ENCODE data around the gene ATOH7. TPM values are rescaled to one million over a fixed set of nuclear protein-coding genes. Genes with fewer than 3 reads are reported as not detected.

Gene ATOH7
- total and polyA plus RNA-seq, 2 of the 4 experiments (the other 2 are of a cell fraction), result 0.05 TPM; not detected in 1

- no peak overlapping the region for H2AFZ ChIP-seq (replicated peaks; ENCODE audit: low read length, poor library complexity)
- no peaks in the 10 kb centered on the region for H3K9me1 ChIP-seq (ENCODE audit: insufficient read depth, low read length)
- H3K9ac ChIP-seq (ENCODE audit: low read depth, low read length), result no peak overlapping the region
- WGBS, 2 experiments (ENCODE audit: extremely low coverage in 2 of 2, insufficient read length in 1 of 2), result no CpG with 5 or more reads among the region's 3 CpGs
- TF ChIP-seq, protein P1, sequence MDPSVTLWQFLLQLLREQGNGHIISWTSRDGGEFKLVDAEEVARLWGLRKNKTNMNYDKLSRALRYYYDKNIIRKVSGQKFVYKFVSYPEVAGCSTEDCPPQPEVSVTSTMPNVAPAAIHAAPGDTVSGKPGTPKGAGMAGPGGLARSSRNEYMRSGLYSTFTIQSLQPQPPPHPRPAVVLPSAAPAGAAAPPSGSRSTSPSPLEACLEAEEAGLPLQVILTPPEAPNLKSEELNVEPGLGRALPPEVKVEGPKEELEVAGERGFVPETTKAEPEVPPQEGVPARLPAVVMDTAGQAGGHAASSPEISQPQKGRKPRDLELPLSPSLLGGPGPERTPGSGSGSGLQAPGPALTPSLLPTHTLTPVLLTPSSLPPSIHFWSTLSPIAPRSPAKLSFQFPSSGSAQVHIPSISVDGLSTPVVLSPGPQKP (IDR thresholded peaks at IDR 0.05; ENCODE audit: borderline replicate concordance, low read depth, low read length), result no peak
- TF ChIP-seq MAZ (IDR thresholded peaks at IDR 0.05; ENCODE audit: borderline replicate concordance, low read depth, low read length) (no peak), SMC3 (IDR thresholded peaks at IDR 0.05; ENCODE audit: low read depth, low read length) (no peak), FOS (IDR thresholded peaks at IDR 0.05; ENCODE audit: low read depth, low read length) (no peak), RAD21 (IDR thresholded peaks at IDR 0.05; ENCODE audit: low read length) (no peak), RFX5 (IDR thresholded peaks at IDR 0.05; ENCODE audit: low read depth, low read length) (no peak), MXI1 (IDR thresholded peaks at IDR 0.05; ENCODE audit: borderline replicate concordance, low read depth, low read length) (no peak), CHD1 (IDR thresholded peaks at IDR 0.05; ENCODE audit: low read depth, low read length) (no peak), RCOR1 (IDR thresholded peaks at IDR 0.05; ENCODE audit: insufficient replicate concordance, low read length) (no peak)
- TF ChIP-seq, protein P2, sequence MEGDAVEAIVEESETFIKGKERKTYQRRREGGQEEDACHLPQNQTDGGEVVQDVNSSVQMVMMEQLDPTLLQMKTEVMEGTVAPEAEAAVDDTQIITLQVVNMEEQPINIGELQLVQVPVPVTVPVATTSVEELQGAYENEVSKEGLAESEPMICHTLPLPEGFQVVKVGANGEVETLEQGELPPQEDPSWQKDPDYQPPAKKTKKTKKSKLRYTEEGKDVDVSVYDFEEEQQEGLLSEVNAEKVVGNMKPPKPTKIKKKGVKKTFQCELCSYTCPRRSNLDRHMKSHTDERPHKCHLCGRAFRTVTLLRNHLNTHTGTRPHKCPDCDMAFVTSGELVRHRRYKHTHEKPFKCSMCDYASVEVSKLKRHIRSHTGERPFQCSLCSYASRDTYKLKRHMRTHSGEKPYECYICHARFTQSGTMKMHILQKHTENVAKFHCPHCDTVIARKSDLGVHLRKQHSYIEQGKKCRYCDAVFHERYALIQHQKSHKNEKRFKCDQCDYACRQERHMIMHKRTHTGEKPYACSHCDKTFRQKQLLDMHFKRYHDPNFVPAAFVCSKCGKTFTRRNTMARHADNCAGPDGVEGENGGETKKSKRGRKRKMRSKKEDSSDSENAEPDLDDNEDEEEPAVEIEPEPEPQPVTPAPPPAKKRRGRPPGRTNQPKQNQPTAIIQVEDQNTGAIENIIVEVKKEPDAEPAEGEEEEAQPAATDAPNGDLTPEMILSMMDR (conservative IDR thresholded peaks at IDR 0.05; ENCODE audit: low read depth, low read length), result no peak
- H3K18ac ChIP-seq (ENCODE audit: low read depth, low read length), result no peak overlapping the region
- H4K91ac ChIP-seq (ENCODE audit: insufficient read depth, low read depth, low read length), result no peak overlapping the region
- no peak overlapping the region for H3K4ac ChIP-seq (ENCODE audit: low read depth, low read length)
- no peak overlapping the region for H2BK15ac ChIP-seq (ENCODE audit: low read depth, low read length)
- in situ Hi-C loops (cut with MboI; ENCODE audit: low sequenced_read_pairs), result no loop called here
- H3K4me2 ChIP-seq (ENCODE audit: low read depth, low read length), result no peak overlapping the region
- no peak overlapping the region for H2BK20ac ChIP-seq (ENCODE audit: low read depth, low read length)
- ChIA-PET CTCF (interaction anchor here (1.2 kb wide), 1 partner anchor 24 kb away, joined by 4 read pairs; no protein-coding TSS in a partner anchor), POLR2A (ENCODE audit: unreplicated experiment) (no interaction called here)
- no peaks in the 10 kb centered on the region for H3K9me3 ChIP-seq (ENCODE audit: control insufficient read depth, insufficient read depth, low read length)
- H3K23ac ChIP-seq (ENCODE audit: low read depth, low read length), result no peak overlapping the region
- no peaks in the 10 kb centered on the region for H4K20me1 ChIP-seq (ENCODE audit: insufficient read depth, low read length)
- H3K79me1 ChIP-seq (ENCODE audit: low read depth in 1 of 2, low read length in 2 of 2), result no peaks in the 10 kb centered on the region
- H2BK120ac ChIP-seq (ENCODE audit: low read depth, low read length), result no peak overlapping the region
- no peak for DNase-seq
- no peak overlapping the region for H2BK5ac ChIP-seq (ENCODE audit: low read depth, low read length, poor library complexity, severe bottlenecking)
- H3K36me3 ChIP-seq (ENCODE audit: control insufficient read depth, insufficient read depth, low read length), result no peaks in the 10 kb centered on the region
- no peak overlapping the region for H4K5ac ChIP-seq (ENCODE audit: low read depth, low read length)
- dilution Hi-C loops (cut with HindIII; ENCODE audit: low sequenced_read_pairs, unreplicated experiment), result no loop called here
- H3K4me1 ChIP-seq (ENCODE audit: control insufficient read depth, insufficient read depth, low read length), result peaks cover 5% of the 10 kb centered on the region; the same call in 1 of the 2 replicates
- H2AK9ac ChIP-seq (replicated peaks; ENCODE audit: low read depth, low read length, poor library complexity), result no peak overlapping the region
- H2AK5ac ChIP-seq (ENCODE audit: low read depth, low read length), result no peak overlapping the region
- no peak overlapping the region for H3K4me3 ChIP-seq (ENCODE audit: insufficient read depth, low read depth, low read length)
- H3K56ac ChIP-seq (ENCODE audit: extremely low read depth, insufficient read depth, low read length), result no peak overlapping the region
- H4K8ac ChIP-seq (ENCODE audit: low read depth in 2 of 2, low read length in 2 of 2), result no peak overlapping the region
- no peak overlapping the region for H3K27ac ChIP-seq (ENCODE audit: insufficient read depth, low read length)
- BruUV-seq (replicated peaks), result no TSS peak
- intact Hi-C loops (cut with micrococcal nuclease), result no loop called here
- no peak overlapping the region for H3K14ac ChIP-seq (replicated peaks; ENCODE audit: low read depth, low read length)
- ATAC-seq (ENCODE audit: low read depth), result no peak
- peaks cover 40% of the 10 kb centered on the region for H3K27me3 ChIP-seq (ENCODE audit: control insufficient read depth, insufficient read depth, low read length)
These were observed 5.3 kb upstream of the ATOH7 start for GRCh38 chr10:68237173-68237572.

Data from IMR-90 (cell line).